Activated CD8-positive, alpha-beta memory T cell treated with anti-CD3 and anti-CD28 coated beads, Interleukin-2, amount 50 U/mL, for 1 hour (primary cell): ENCODE results near the gene CCL21.

Experiments used
- DNase-seq: peaks from one replicate; pipeline ENCODE4 v3.0.0-alpha.2; 2020; ENCODE audit errors: extremely low read depth

CCL21 gene

GRCh38 chr9:34709196-34709978, 549 bp downstream of the CCL21 start:
- no peak for DNase-seq

- DNase-seq = no peak
Measured at GRCh38 chr9:34707130-34707529, 2.8 kb downstream of the CCL21 start.

GRCh38 chr9:34701769-34702736, 7.9 kb downstream of the CCL21 start:
- DNase-seq = peak; percentile 24

- DNase-seq = peak; percentile 16
Measured at GRCh38 chr9:34701023-34701768, 8.7 kb downstream of the CCL21 start.

- no peak for DNase-seq
Measured at GRCh38 chr9:34694811-34695210, 15.1 kb downstream of the CCL21 start.

GRCh38 chr9:34693560-34693959, 16.4 kb downstream of the CCL21 start:
- DNase-seq = no peak

- DNase-seq = no peak
Measured at GRCh38 chr9:34691936-34692315, 18.0 kb downstream of the CCL21 start.

GRCh38 chr9:34690983-34691935, 18.7 kb downstream of the CCL21 start, which contains the start of gene CCL19:
TSS of gene CCL19 (minus strand) at chr9:34691276. CDS start at chr9:34691139, 137 bp downstream.
- DNase-seq = no peak

- no peak for DNase-seq
Measured at GRCh38 chr9:34689512-34689911, 20.4 kb downstream of the CCL21 start.

GRCh38 chr9:34689116-34689470, 20.8 kb downstream of the CCL21 start:
- DNase-seq = no peak

- no peak for DNase-seq
Measured at GRCh38 chr9:34688329-34689115, 21.4 kb downstream of the CCL21 start.

GRCh38 chr9:34687276-34688030, 22.5 kb downstream of the CCL21 start:
- no peak for DNase-seq

GRCh38 chr9:34686732-34687131, 23.2 kb downstream of the CCL21 start:
- no peak for DNase-seq

GRCh38 chr9:34686231-34686630, 23.7 kb downstream of the CCL21 start:
- DNase-seq = no peak

GRCh38 chr9:34685591-34685990, 24.3 kb downstream of the CCL21 start:
- DNase-seq = no peak

GRCh38 chr9:34684816-34685215, 25.1 kb downstream of the CCL21 start:
- DNase-seq = no peak

GRCh38 chr9:34684145-34684544, 25.8 kb downstream of the CCL21 start:
- DNase-seq = no peak

- DNase-seq = no peak
Measured at GRCh38 chr9:34675869-34676268, 34.1 kb downstream of the CCL21 start.

- no peak for DNase-seq
Measured at GRCh38 chr9:34675048-34675714, 34.8 kb downstream of the CCL21 start.
